HepG2 (cell line): ENCODE data around the gene COL27A1. TPM values are rescaled to one million over a fixed set of nuclear protein-coding genes. Genes with fewer than 3 reads are reported as not detected.

Experiments
- ELF3 ChIP-seq: IDR thresholded peaks from 2 replicates; pipeline ENCODE4 v1.6.1; 2016; ENCODE audit warnings: missing genetic modification reagents, missing compliant biosample characterization
- EP300 ChIP-seq, 3 experiments: sonication (generic) in 1 of 3; formaldehyde crosslinking in 1 of 3; IDR thresholded peaks; 2 replicates each; pipeline versions ENCODE4 v1.5.1 to v1.6.1; 2011 to 2020; ENCODE audit warnings: low read depth in 2 of 3, low read length in 2 of 3, borderline replicate concordance in 1 of 3, improper control_type of control experiment in 1 of 3, mild to moderate bottlenecking in 1 of 3, missing genetic modification reagents in 1 of 3, moderate library complexity in 1 of 3
- FOXA3 ChIP-seq: IDR thresholded peaks from 2 replicates; pipeline ENCODE4 v1.6.1; 2016; ENCODE audit warnings: missing genetic modification reagents, missing compliant biosample characterization
- GFI1 ChIP-seq: sonication (generic); formaldehyde crosslinking; IDR thresholded peaks from 2 replicates; pipeline ENCODE4 v1.5.0; 2020; ENCODE audit warnings: missing genetic modification reagents, mild to moderate bottlenecking, borderline replicate concordance
- HNRNPUL1 ChIP-seq: fragments of 200-400 bp; formaldehyde crosslinking; IDR thresholded peaks from 2 replicates; pipeline ENCODE4 v1.6.1; 2017; ENCODE audit warnings: low read depth, mild to moderate bottlenecking, low read length, moderate library complexity
- HOXA3 ChIP-seq: sonication (generic); formaldehyde crosslinking; IDR thresholded peaks from 2 replicates; pipeline ENCODE4 v1.5.0; 2020; ENCODE audit warnings: missing genetic modification reagents
- IKZF5 ChIP-seq: IDR thresholded peaks from 2 replicates; pipeline ENCODE4 v1.6.1; 2018; ENCODE audit warnings: missing genetic modification reagents, mild to moderate bottlenecking, missing compliant biosample characterization
- ISL2 ChIP-seq: sonication (generic); formaldehyde crosslinking; IDR thresholded peaks from 2 replicates; pipeline ENCODE4 v1.5.0; 2020; ENCODE audit warnings: missing genetic modification reagents
- KLF16 ChIP-seq, 2 experiments: sonication (generic) in 1 of 2; formaldehyde crosslinking in 1 of 2; IDR thresholded peaks; 2 replicates each; pipeline versions ENCODE4 v1.6.1 to v1.8.0; 2016 to 2023; ENCODE audit warnings: missing genetic modification reagents in 2 of 2, missing compliant biosample characterization in 1 of 2
- MAFF ChIP-seq: IDR thresholded peaks from 2 replicates; pipeline ENCODE4 v1.6.1; 2011; ENCODE audit warnings: low read depth, low read length, improper control_type of control experiment
- MXD4 ChIP-seq: IDR thresholded peaks from 2 replicates; pipeline ENCODE4 v1.6.1; 2016; ENCODE audit warnings: mild to moderate bottlenecking, missing biosample characterization, missing genetic modification reagents
- TSC22D2 ChIP-seq: sonication (generic); formaldehyde crosslinking; IDR thresholded peaks from 2 replicates; pipeline ENCODE4 v1.5.1; 2020; ENCODE audit warnings: missing genetic modification reagents, mild to moderate bottlenecking, borderline replicate concordance
- ZFP37 ChIP-seq: sonication (generic); formaldehyde crosslinking; IDR thresholded peaks from 2 replicates; pipeline ENCODE4 v1.4.0; 2020; ENCODE audit warnings: missing genetic modification reagents, borderline replicate concordance
- ZNF326 ChIP-seq: sonication (generic); formaldehyde crosslinking; IDR thresholded peaks from 2 replicates; pipeline ENCODE4 v1.4.0; 2020; ENCODE audit warnings: missing genetic modification reagents, borderline replicate concordance
- ZNF605 ChIP-seq: sonication (generic); formaldehyde crosslinking; IDR thresholded peaks from 2 replicates; pipeline ENCODE4 v1.8.0; 2022; ENCODE audit warnings: mild to moderate bottlenecking, missing genetic modification reagents
- ZNF607 ChIP-seq: sonication (generic); formaldehyde crosslinking; IDR thresholded peaks from 2 replicates; pipeline ENCODE4 v1.5.1; 2020; ENCODE audit warnings: missing genetic modification reagents, mild to moderate bottlenecking, borderline replicate concordance
- ZNF691 ChIP-seq: sonication (generic); formaldehyde crosslinking; IDR thresholded peaks from 2 replicates; pipeline ENCODE4 v1.4.0; 2020; ENCODE audit warnings: missing genetic modification reagents, low read depth, mild to moderate bottlenecking, borderline replicate concordance
- ZNF740 ChIP-seq: sonication (generic); formaldehyde crosslinking; IDR thresholded peaks from 2 replicates; pipeline ENCODE4 v1.4.0; 2020; ENCODE audit warnings: missing genetic modification reagents
- ZNF83 ChIP-seq: sonication (generic); formaldehyde crosslinking; IDR thresholded peaks from 2 replicates; pipeline ENCODE4 v1.4.0; 2020; ENCODE audit warnings: missing genetic modification reagents, mild to moderate bottlenecking, borderline replicate concordance
- polyA plus RNA-seq, 8 experiments: library from polyadenylated mRNA; depleted of rRNA in 3 of 8; stranded (reverse) in 7 of 8; unstranded in 1 of 8; fragments of >200 nt; fragmentation: Illumina TruSeq in 4 of 8; extraction: Trizol in 4 of 8; gene quantifications; 2 replicates each; pipeline versions ENCODE4 v1.2.1 to v1.2.3, GENCODE V29; 2011 to 2016; ENCODE audit warnings: low read depth in 4 of 8, missing spikeins in 1 of 8, mixed read lengths in 1 of 8; ENCODE audit not compliant: insufficient read depth in 1 of 8
- total RNA-seq, 5 experiments: library from RNA; depleted of rRNA; stranded (reverse); fragments of >200 nt; fragmentation: Illumina TruSeq; extraction: Trizol; gene quantifications; 2 replicates each; pipeline ENCODE4 v1.2.3, GENCODE V29; 2016; ENCODE audit warnings: low read depth in 1 of 5
- TF ChIP-seq, protein P1 (sequence below): sonication (generic); formaldehyde crosslinking; IDR thresholded peaks from 2 replicates; pipeline ENCODE4 v1.5.1; 2020; ENCODE audit warnings: missing genetic modification reagents, mild to moderate bottlenecking, borderline replicate concordance
- TF ChIP-seq, protein P2 (sequence below): sonication (generic); formaldehyde crosslinking; IDR thresholded peaks from 2 replicates; pipeline ENCODE4 v1.4.0; 2020; ENCODE audit warnings: missing genetic modification reagents, borderline replicate concordance

Gene COL27A1
- total and polyA plus RNA-seq, 2 of the 13 experiments (the other 11 are each of a cell fraction or from before 2014, with no cell fraction given), result 71.3 to 89.1 TPM

DNA sequence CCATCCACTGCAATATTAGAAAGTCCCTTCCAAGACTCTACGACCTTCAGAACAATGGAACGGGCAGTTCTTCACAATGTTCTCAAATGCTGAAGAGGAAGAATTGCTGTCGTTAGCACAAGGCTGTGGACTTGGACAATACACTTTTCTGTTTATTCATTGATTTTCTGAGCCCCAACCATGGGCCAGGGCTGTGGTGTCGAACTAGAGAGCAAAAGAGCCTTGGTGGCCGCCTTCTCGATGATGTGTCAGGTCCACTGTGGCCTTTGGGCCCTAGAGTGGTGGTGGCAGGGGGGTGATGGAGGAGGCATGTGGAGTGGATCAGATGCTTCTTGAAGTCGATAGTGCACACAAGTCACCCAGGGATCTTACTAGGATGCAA is 37.7 kb upstream of the COL27A1 start (continued):
- TF ChIP-seq ZNF691 (CRISPR knock-in tag), result no peak
- peak; percentile 66; the same call in 1 of the 2 replicates for TF ChIP-seq ZNF740 (CRISPR knock-in tag)
- TF ChIP-seq IKZF5 (CRISPR knock-in tag), result no peak; the same call in 1 of the 2 replicates
- no peak for TF ChIP-seq ZNF83 (CRISPR knock-in tag)
- TF ChIP-seq FOXA3 (CRISPR knock-in tag), result peak; percentile 59
- peak in 1 of 2 experiments; percentile 55; a peak in 2 of 4 replicates for TF ChIP-seq EP300 (IDR thresholded peaks at IDR 0.05; ENCODE audit: low read depth in 2 of 2, low read length in 2 of 2)
- TF ChIP-seq EP300 (CRISPR knock-in tag; IDR thresholded peaks at IDR 0.05; ENCODE audit: borderline replicate concordance), result no peak; the same call in 1 of the 2 replicates
- TF ChIP-seq GFI1 (CRISPR knock-in tag), result 0 out of 2 replicates have a peak, but pooled peaks have one; percentile 10
- no peak for TF ChIP-seq ZNF607 (CRISPR knock-in tag)
- TF ChIP-seq, protein P1, sequence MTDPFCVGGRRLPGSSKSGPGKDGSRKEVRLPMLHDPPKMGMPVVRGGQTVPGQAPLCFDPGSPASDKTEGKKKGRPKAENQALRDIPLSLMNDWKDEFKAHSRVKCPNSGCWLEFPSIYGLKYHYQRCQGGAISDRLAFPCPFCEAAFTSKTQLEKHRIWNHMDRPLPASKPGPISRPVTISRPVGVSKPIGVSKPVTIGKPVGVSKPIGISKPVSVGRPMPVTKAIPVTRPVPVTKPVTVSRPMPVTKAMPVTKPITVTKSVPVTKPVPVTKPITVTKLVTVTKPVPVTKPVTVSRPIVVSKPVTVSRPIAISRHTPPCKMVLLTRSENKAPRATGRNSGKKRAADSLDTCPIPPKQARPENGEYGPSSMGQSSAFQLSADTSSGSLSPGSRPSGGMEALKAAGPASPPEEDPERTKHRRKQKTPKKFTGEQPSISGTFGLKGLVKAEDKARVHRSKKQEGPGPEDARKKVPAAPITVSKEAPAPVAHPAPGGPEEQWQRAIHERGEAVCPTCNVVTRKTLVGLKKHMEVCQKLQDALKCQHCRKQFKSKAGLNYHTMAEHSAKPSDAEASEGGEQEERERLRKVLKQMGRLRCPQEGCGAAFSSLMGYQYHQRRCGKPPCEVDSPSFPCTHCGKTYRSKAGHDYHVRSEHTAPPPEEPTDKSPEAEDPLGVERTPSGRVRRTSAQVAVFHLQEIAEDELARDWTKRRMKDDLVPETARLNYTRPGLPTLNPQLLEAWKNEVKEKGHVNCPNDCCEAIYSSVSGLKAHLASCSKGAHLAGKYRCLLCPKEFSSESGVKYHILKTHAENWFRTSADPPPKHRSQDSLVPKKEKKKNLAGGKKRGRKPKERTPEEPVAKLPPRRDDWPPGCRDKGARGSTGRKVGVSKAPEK (CRISPR knock-in tag), result no peak; the same call in 1 of the 2 replicates
- no peak for TF ChIP-seq ZNF326
- no peak for TF ChIP-seq HNRNPUL1
- TF ChIP-seq MAFF, result peak; percentile 50; the same call in 1 of the 2 replicates
- 0 out of 2 replicates have a peak, but pooled peaks have one; percentile 26 for TF ChIP-seq ELF3 (CRISPR knock-in tag)
- TF ChIP-seq KLF16 (CRISPR knock-in tag; IDR thresholded peaks at IDR 0.05), result no peak
- TF ChIP-seq ZFP37 (CRISPR knock-in tag), result no peak
- peak; percentile 48; the same call in 1 of the 2 replicates for TF ChIP-seq HOXA3 (CRISPR knock-in tag)
- TF ChIP-seq ZNF605 (CRISPR knock-in tag), result no peak
- TF ChIP-seq MXD4 (CRISPR knock-in tag), result no peak
- TF ChIP-seq TSC22D2 (CRISPR knock-in tag), result no peak
- TF ChIP-seq, protein P2, sequence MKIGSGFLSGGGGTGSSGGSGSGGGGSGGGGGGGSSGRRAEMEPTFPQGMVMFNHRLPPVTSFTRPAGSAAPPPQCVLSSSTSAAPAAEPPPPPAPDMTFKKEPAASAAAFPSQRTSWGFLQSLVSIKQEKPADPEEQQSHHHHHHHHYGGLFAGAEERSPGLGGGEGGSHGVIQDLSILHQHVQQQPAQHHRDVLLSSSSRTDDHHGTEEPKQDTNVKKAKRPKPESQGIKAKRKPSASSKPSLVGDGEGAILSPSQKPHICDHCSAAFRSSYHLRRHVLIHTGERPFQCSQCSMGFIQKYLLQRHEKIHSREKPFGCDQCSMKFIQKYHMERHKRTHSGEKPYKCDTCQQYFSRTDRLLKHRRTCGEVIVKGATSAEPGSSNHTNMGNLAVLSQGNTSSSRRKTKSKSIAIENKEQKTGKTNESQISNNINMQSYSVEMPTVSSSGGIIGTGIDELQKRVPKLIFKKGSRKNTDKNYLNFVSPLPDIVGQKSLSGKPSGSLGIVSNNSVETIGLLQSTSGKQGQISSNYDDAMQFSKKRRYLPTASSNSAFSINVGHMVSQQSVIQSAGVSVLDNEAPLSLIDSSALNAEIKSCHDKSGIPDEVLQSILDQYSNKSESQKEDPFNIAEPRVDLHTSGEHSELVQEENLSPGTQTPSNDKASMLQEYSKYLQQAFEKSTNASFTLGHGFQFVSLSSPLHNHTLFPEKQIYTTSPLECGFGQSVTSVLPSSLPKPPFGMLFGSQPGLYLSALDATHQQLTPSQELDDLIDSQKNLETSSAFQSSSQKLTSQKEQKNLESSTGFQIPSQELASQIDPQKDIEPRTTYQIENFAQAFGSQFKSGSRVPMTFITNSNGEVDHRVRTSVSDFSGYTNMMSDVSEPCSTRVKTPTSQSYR (CRISPR knock-in tag), result peak; percentile 45; the same call in 1 of the 2 replicates
- TF ChIP-seq ISL2 (CRISPR knock-in tag), result 0 out of 2 replicates have a peak, but pooled peaks have one; percentile 15
